Suprapubic skin (tissue), 4 donors: ENCODE data around the gene ATXN1.

Source experiments
- CTCF ChIP-seq, 2 donors: fragments of 200-600 bp in 1 of 2; fragments of 450-650 bp in 1 of 2; sonication (generic) in 1 of 2; IDR thresholded peaks; one replicate each; pipeline ENCODE4 v1.5.1; 2016 to 2019; ENCODE audit warnings: antibody characterized with exemption in 2 of 2, mild to moderate bottlenecking in 1 of 2, moderate library complexity in 1 of 2
- EP300 ChIP-seq: sonication (generic); formaldehyde crosslinking; IDR thresholded peaks from one replicate; pipeline ENCODE4 v1.6.1; 2017; ENCODE audit warnings: antibody characterized with exemption
- POLR2A ChIP-seq, 2 donors: fragments of 450-650 bp; IDR thresholded peaks; one replicate each; pipeline ENCODE4 v1.6.1; 2017; ENCODE audit warnings: antibody characterized with exemption in 2 of 2, mild to moderate bottlenecking in 2 of 2, moderate library complexity in 2 of 2
- POLR2AphosphoS5 ChIP-seq, 3 donors: sonication (generic); formaldehyde crosslinking; IDR thresholded peaks; one replicate each; pipeline ENCODE4 v1.6.1; 2017; ENCODE audit warnings: antibody characterized with exemption in 3 of 3

- TF ChIP-seq CTCF (IDR thresholded peaks at IDR 0.05) (no peak), POLR2A (IDR thresholded peaks at IDR 0.05) (no peak), POLR2AphosphoS5 (IDR thresholded peaks at IDR 0.05) (no peak), EP300 (no peak)
Measured at GRCh38 chr6:16793828-16794412, 32.7 kb upstream of the ATXN1 start.
